ENCODE data around the gene BCL2L11. TPM values are rescaled to one million over a fixed set of nuclear protein-coding genes. Genes with fewer than 3 reads are reported as not detected.

The BCL2L11 gene
- total RNA-seq, 1 donor from 2014 or later, result 19.3 TPM

GRCh38 chr2:111165084-111165483 lies 44.4 kb downstream of the BCL2L11 start:
- Mint-ChIP-seq H3K4me1 (ENCODE audit: low read depth, unreplicated experiment) (peaks cover 53% of the 10 kb centered on the region), H3K27me3 (ENCODE audit: low read depth, unreplicated experiment) (no peaks in the 10 kb centered on the region), H3K9me3 (ENCODE audit: unreplicated experiment) (peaks cover 1% of the 10 kb centered on the region), H3K36me3 (ENCODE audit: low read depth, unreplicated experiment) (peaks cover 19% of the 10 kb centered on the region), H3K27ac (ENCODE audit: unreplicated experiment) (no peak overlapping the region), H3K4me3 (ENCODE audit: unreplicated experiment) (no peak overlapping the region)
- DNase-seq (ENCODE audit: low read depth), result no peak
- no peaks in the 10 kb centered on the region for H4K20me1 ChIP-seq (ENCODE audit: insufficient read depth, low read length)
- H3K9me3 ChIP-seq (ENCODE audit: insufficient read depth, low read depth, low read length), result no peaks in the 10 kb centered on the region
- no peak overlapping the region for H3K9ac ChIP-seq (ENCODE audit: low read length)
- no peaks in the 10 kb centered on the region for H3K36me3 ChIP-seq (ENCODE audit: insufficient read depth, low read length)
- H3K4me1 ChIP-seq (ENCODE audit: insufficient read depth, low read length), result peaks cover 47% of the 10 kb centered on the region
- H3K27me3 ChIP-seq (ENCODE audit: insufficient read depth, low read length), result no peaks in the 10 kb centered on the region
- TF ChIP-seq CTCF (IDR thresholded peaks at IDR 0.05; ENCODE audit: insufficient read depth, low read depth, low read length), result no peak
- TF ChIP-seq EZH2 (IDR thresholded peaks at IDR 0.05; ENCODE audit: insufficient read depth, low read length), result no peak
- no peak overlapping the region for H2AFZ ChIP-seq (ENCODE audit: low read depth, low read length)
- no peak overlapping the region for H3K27ac ChIP-seq (ENCODE audit: low read depth, low read length)
- H3K79me2 ChIP-seq (ENCODE audit: insufficient read depth, low read length), result no peaks in the 10 kb centered on the region
- H3K4me2 ChIP-seq (ENCODE audit: low read length), result no peak overlapping the region
- no peak overlapping the region for H3K4me3 ChIP-seq (ENCODE audit: insufficient read depth, low read depth, low read length)
- no peak for FAIRE-seq

- Mint-ChIP-seq H3K27ac (ENCODE audit: unreplicated experiment) (no peak overlapping the region), H3K9me3 (ENCODE audit: unreplicated experiment) (no peaks in the 10 kb centered on the region), H3K27me3 (ENCODE audit: low read depth, unreplicated experiment) (no peaks in the 10 kb centered on the region), H3K4me3 (ENCODE audit: unreplicated experiment) (no peak overlapping the region), H3K36me3 (ENCODE audit: low read depth, unreplicated experiment) (peaks cover 16% of the 10 kb centered on the region), H3K4me1 (ENCODE audit: low read depth, unreplicated experiment) (peaks cover 47% of the 10 kb centered on the region)
- H3K9ac ChIP-seq (ENCODE audit: low read length), result no peak overlapping the region
- no peak for TF ChIP-seq EZH2 (IDR thresholded peaks at IDR 0.05; ENCODE audit: insufficient read depth, low read length)
- no peak for TF ChIP-seq CTCF (IDR thresholded peaks at IDR 0.05; ENCODE audit: insufficient read depth, low read depth, low read length)
- no peaks in the 10 kb centered on the region for H3K27me3 ChIP-seq (ENCODE audit: insufficient read depth, low read length)
- FAIRE-seq (no peak), DNase-seq (ENCODE audit: low read depth) (no peak)
- H3K79me2 ChIP-seq (ENCODE audit: insufficient read depth, low read length), result no peaks in the 10 kb centered on the region
- no peaks in the 10 kb centered on the region for H3K36me3 ChIP-seq (ENCODE audit: insufficient read depth, low read length)
- H3K9me3 ChIP-seq (ENCODE audit: insufficient read depth, low read depth, low read length), result no peaks in the 10 kb centered on the region
- H3K4me2 ChIP-seq (ENCODE audit: low read length), result no peak overlapping the region
- H3K4me1 ChIP-seq (ENCODE audit: insufficient read depth, low read length), result peaks cover 36% of the 10 kb centered on the region
- no peaks in the 10 kb centered on the region for H4K20me1 ChIP-seq (ENCODE audit: insufficient read depth, low read length)
- no peak overlapping the region for H3K27ac ChIP-seq (ENCODE audit: low read depth, low read length)
- no peak overlapping the region for H3K4me3 ChIP-seq (ENCODE audit: insufficient read depth, low read depth, low read length)
- H2AFZ ChIP-seq (ENCODE audit: low read depth, low read length), result no peak overlapping the region
Measured at GRCh38 chr2:111166115-111166514, 45.4 kb downstream of the BCL2L11 start.

GRCh38 chr2:111167076-111167862 lies 46.6 kb downstream of the BCL2L11 start:
- Histone ChIP-seq H4K20me1 (ENCODE audit: insufficient read depth, low read length) (no peaks in the 10 kb centered on the region), H3K27ac (ENCODE audit: low read depth, low read length) (no peak overlapping the region), H3K4me1 (ENCODE audit: insufficient read depth, low read length) (peaks cover 25% of the 10 kb centered on the region), H3K36me3 (ENCODE audit: insufficient read depth, low read length) (no peaks in the 10 kb centered on the region), H3K79me2 (ENCODE audit: insufficient read depth, low read length) (no peaks in the 10 kb centered on the region), H3K9ac (ENCODE audit: low read length) (no peak overlapping the region), H3K4me3 (ENCODE audit: insufficient read depth, low read depth, low read length) (no peak overlapping the region), H3K27me3 (ENCODE audit: insufficient read depth, low read length) (no peaks in the 10 kb centered on the region), H3K9me3 (ENCODE audit: insufficient read depth, low read depth, low read length) (no peaks in the 10 kb centered on the region), H2AFZ (ENCODE audit: low read depth, low read length) (no peak overlapping the region), H3K4me2 (ENCODE audit: low read length) (no peak overlapping the region)
- TF ChIP-seq EZH2 (IDR thresholded peaks at IDR 0.05; ENCODE audit: insufficient read depth, low read length) (no peak), CTCF (IDR thresholded peaks at IDR 0.05; ENCODE audit: insufficient read depth, low read depth, low read length) (no peak)
- H3K36me3 Mint-ChIP-seq (ENCODE audit: low read depth, unreplicated experiment), result peaks cover 16% of the 10 kb centered on the region
- H3K4me1 Mint-ChIP-seq (ENCODE audit: low read depth, unreplicated experiment), result peaks cover 45% of the 10 kb centered on the region
- H3K9me3 Mint-ChIP-seq (ENCODE audit: unreplicated experiment), result no peaks in the 10 kb centered on the region
- no peak for FAIRE-seq
- H3K27me3 Mint-ChIP-seq (ENCODE audit: low read depth, unreplicated experiment), result no peaks in the 10 kb centered on the region
- peak overlapping the region; percentile 53 for H3K27ac Mint-ChIP-seq (ENCODE audit: unreplicated experiment)
- no peak for DNase-seq (ENCODE audit: low read depth)
- no peak overlapping the region for H3K4me3 Mint-ChIP-seq (ENCODE audit: unreplicated experiment)

Data from astrocyte (in vitro differentiated cells and primary cell).